Dedifferentiated amniotic fluid mesenchymal stem cell (primary cell): ENCODE results near the gene RGPD8.
"Not testable (repeated sequence)": the region's sequence is repeated elsewhere in the genome, so short reads cannot be mapped to it uniquely, and the experiment has no call there.

Experiments
- DNase-seq: peaks from one replicate; pipeline ENCODE4 v3.0.0-alpha.2; 2016; ENCODE audit errors: extremely low spot score

Gene RGPD8

DNA sequence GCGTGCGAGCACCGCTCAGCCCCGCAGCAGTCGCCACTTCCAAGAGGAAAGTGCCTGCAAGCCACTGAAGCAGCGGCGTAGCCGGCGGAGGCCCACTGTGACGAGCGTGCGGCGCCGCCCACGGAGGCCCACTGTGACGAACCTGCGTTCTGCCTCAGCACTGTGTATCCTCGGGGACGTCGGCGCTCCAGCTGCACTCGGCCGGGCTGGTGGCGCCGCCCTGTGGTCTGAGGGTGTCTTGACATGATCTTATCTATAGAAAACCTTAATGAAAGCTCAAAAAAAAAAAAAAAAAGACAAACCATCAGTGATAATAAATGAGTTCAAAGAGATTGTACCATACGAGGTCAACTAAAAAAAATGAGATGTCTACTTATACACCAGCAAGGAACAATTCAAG, at the start of gene RGPD8:
Gene RGPD8, minus strand, starts transcription at position 166 of the 400 bp plus-strand sequence. CDS start 192 bp downstream, outside the sequence.
- DNase-seq, result peak; percentile 78

- peak; percentile 35 for DNase-seq
These were observed 49.6 kb upstream of the RGPD8 start for GRCh38 chr2:112483042-112483473.

GRCh38 chr2:112482309-112483041, 49.0 kb upstream of the RGPD8 start:
- peak; percentile 27 for DNase-seq

DNA sequence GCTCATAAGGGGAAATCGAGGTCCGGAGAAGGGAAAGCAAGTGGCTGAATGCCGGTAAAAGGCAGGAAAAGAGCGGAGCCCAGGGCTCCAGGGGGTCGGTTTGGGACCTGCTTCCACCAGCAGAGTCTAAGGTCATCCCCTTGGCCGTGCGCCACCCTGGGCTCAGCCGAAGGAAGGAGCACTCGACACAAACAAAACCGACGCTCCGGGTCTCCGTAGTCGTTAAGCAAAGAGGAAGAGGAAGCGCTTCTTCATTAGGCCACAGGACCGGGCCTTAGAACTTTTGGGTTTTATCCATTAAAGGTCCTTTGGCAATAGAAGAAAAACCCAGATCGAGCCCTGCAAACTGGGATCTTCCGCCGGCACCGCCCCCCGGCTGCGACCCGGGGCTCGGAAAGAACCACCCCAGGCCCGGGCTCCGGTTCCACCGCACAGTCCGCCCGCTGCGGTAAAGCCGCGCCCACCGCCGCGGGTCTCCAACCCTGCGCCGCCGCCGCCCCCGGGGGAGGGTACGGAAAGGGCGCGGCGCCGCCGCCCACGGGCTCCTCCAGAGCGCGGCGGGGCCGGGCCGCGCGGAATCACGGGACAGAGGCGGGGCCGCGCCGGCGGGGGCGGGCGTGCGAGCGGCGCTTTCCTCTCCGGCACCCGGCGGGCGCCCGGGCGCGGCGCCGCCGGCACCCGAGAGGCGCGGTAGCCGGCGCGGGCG, 48.2 kb upstream of the RGPD8 start, which contains the start of gene TTL:
Gene TTL, plus strand, starts transcription at position 629 of the 706 bp plus-strand sequence. CDS start 189 bp downstream, outside the sequence.
- peak; percentile 49 for DNase-seq

GRCh38 chr2:112481050-112481527, 47.6 kb upstream of the RGPD8 start:
- peak; percentile 80 for DNase-seq

DNA sequence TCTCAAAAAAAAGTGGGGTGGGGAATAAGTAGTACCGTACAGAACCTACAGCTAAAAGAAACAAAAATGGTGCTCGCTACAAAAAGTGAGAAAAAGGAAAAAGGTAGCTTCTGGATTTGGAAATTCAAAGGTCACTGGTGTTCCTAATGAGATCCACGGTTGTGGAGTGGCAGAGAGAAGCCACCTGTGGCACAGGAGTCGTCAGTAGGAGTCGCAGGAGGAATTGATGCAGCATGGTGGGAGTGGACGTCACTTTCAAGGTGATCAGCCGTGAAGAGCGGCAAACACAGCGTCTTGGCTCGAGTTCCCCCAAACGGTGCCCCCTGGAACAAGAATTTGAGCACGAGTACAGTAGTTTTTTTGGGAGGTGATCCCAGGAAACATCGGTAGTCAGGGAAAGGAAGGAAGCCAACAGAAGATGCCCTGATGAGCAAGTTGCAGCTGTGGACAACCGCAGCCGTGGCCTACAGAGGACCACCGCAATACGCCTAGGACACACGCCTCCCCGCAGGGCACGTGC, 47.1 kb upstream of the RGPD8 start:
- DNase-seq, result no peak

GRCh38 chr2:112476434-112476833, 43.0 kb upstream of the RGPD8 start:
- DNase-seq, result no peak

DNA sequence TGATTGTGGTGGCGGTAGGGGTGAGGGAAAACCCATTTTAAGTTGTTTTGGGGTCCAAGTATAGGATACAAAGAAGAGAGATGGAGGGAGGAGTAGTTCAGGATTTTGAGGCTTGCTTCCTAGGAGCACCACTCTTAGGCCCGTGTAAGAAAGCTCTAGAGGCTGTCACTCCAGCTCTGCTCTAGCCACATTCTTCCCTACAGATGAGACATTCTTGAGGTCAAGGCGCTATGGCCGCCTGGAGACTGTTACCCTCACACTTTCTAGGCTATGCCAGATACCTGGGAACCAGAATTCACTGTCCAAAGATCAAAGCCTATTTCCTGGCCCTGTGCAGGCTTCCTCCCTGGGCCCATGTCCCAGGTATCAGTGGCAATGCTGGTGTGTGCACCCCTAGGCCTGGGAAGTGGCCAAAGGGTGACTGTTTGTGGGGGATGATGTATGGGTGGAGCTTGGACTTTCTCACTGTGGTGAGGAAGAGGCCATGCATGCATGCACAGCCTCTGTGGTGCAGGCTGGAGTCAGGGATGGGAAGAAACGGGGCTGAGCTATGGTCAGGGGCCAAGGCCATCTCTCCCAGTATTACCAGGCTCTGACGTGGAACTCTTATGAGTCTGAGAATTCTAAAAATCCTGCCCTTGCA, 41.5 kb upstream of the RGPD8 start:
- DNase-seq, result no peak

GRCh38 chr2:112472547-112473263, 39.3 kb upstream of the RGPD8 start:
- DNase-seq, result no peak

GRCh38 chr2:112465382-112465781, 31.9 kb upstream of the RGPD8 start:
- DNase-seq, result no peak

GRCh38 chr2:112463256-112463655, 29.8 kb upstream of the RGPD8 start:
- no peak for DNase-seq

GRCh38 chr2:112462178-112462577, 28.7 kb upstream of the RGPD8 start:
- DNase-seq, result no peak

GRCh38 chr2:112459372-112459771, 25.9 kb upstream of the RGPD8 start:
- no peak for DNase-seq

DNA sequence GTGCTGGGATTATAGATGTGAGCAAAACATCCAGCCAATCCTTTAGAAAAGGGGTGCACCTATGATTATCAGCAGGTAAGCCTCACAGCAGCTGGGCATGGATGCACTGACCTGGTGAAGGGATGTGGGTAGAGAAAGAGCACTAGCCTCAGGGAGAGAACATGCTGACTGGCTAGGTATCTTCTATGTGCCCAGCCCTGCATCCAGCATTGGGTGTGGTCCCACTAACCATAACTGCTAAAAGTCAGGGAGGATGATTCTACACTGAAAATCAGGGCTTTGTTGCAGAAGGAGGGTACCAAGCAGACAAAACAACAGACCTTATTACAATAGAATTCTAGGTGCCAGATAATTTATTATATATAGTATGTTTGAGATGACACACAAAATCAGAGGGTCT, 21.1 kb upstream of the RGPD8 start:
- DNase-seq, result no peak

DNA sequence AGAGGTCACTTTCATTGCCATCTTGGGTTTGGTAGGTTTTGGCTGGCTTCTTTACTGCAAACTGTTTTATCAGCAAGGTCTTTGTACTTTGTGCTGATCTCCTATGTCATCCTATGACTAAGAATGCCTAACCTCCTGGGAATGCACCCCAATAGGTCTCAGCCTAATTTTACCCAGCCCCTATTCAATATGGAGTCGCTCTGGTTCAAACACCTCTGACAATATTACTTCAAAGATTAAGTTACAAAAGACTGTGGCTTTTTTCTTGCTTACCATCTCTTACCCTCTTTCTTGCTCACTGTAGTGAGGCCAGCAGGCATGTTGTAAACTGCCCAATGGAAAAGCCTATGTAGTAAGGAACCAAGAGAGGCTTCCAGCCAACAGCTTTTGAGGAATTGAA, 17.9 kb upstream of the RGPD8 start:
- no peak for DNase-seq

DNA sequence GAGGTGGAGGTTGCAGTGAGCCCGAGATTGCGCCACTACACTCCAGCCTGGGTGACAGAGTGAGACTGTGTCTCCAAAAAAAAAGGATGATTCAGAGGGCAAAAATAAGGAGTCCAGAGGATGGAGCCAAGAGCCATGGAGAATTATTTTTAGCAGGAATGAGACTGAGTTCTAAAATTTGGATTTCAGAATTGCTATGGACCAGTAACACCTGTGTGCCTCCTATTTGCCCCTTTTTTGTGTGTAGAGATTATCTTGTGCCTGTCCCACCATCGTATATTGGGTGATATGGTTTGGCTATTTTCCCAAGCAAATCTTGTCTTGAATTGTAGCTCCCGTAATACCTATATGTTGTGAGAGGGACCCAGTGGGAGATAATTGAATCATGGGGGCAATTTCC, 16.4 kb upstream of the RGPD8 start:
- no peak for DNase-seq

DNA sequence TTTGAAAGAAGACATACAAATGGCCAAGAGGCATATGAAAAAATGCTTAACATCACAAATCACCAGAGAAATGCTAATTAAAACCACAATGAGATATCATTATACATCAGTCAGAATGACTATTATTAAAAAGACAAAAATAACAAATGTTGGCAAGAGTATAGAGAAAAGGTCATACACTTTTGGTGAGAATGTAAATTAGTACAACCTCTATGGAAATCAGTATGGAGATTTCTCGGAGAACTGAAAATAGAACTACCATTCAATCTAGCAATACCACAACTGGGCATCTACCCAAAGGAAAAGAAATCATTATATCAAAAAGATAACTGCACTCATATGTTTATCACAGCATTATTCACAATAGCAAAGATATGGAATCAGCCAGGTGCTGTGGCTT, 10.8 kb upstream of the RGPD8 start:
- DNase-seq, result not testable (repeated sequence)

DNA sequence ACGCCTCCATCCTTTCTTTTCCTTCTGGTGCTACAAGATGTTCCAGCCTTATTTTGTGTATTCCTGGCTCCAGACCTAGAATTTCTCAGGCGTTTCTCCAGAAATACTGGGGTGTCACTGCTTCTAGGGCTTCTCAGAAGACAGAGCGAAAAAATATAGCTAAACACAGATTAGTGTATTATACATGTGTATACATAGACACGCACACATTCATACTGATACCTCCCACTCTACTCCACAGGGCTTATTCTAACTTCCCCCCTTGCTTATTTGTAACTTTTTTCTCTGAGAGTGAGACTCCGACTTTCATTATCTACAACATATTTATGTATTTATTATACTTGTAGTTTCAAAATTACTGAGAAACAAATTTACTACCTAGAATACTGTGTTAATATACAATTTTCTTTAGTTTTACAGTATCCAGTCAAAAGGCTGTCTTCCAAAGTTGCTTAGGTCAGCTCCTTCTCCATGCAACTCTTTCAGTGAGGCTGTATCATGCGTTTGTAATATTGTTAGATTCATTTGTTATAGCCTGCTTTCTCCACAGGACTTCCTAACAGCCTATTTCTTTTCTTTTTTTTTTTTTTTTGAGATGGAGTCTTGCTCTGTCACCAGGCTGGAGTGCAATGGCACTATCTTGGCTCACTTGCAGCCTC, 5.3 kb upstream of the RGPD8 start:
- not testable (repeated sequence) for DNase-seq

DNA sequence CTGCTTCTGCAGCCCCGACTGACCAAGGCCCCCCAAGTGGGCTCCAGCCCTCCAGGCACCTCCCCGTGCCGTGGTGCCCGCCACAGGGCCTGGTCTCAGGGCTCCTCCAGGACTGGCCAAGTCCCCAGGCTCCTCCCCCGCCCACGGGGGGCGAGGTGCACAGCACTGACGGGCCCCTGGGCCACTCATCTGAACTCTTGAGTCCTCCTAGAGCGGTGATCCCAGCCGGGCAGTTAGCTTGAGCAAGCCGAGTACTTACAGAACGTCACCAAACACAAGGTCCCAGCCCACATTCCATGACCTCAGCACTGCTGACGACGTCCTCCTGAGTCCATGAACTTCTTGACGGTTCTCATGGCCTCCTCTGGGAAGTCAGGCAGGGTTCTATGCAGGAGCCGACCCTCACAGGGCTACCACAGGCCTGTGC, 4.0 kb upstream of the RGPD8 start:
- not testable (repeated sequence) for DNase-seq

DNA sequence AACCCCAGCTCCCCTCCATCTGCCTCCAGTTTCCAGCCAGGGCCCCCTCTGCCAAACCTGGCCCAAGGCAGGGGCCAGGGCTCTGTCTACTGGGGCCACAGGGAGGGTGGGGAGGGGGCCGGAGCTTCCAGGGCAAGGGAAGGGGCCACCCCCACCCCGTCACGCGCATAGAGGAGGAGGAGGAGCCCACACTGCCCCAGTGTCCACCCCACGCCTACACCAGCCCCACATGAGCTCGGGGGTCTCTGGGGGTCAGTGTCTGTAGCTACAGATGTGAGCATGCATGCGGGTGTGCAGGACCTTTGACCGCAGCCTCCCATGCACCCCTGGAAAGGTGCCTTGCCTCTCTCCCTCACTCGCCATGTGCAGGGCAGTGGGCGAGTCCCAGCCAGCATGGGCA, 3.5 kb upstream of the RGPD8 start:
- DNase-seq, result not testable (repeated sequence)
